H1 (cell line): Measurements from ENCODE around the gene SLC9C1. TPM values are rescaled to one million over a fixed set of nuclear protein-coding genes. Genes with fewer than 3 reads are reported as not detected.

Experiments
- CTCF ChIA-PET: fragments of 300-600 bp; sonication (Branson Sonifier 250); formaldehyde crosslinking; loops from one replicate; lab custom pipeline; 2021; ENCODE audit not compliant: partially characterized antibody; lab: Charles Lee
- POLR2A ChIA-PET: fragments of 300-600 bp; sonication (Branson Sonifier 250); formaldehyde crosslinking; loops from one replicate; lab custom pipeline; 2021; ENCODE audit warnings: inconsistent platforms; ENCODE audit not compliant: partially characterized antibody; lab: Charles Lee
- DNase-seq, 2 experiments: peaks; one replicate each; pipeline versions ENCODE4 v3.0.0 to v3.0.0-alpha.2; 2010 to 2022; ENCODE audit warnings: low spot score in 2 of 2, low read depth in 1 of 2, mixed read lengths in 1 of 2
- FAIRE-seq: peaks from 2 replicates; lab custom pipeline; 2011; peaks lifted over from hg19 to GRCh38; lab: Jason Lieb, UNC
- H2AFZ ChIP-seq: 2 replicates; pipeline ENCODE4 v1.8.1; 2012; ENCODE audit warnings: low read length, inconsistent platforms
- H2AK5ac ChIP-seq: 2 replicates; pipeline ENCODE4 v1.6.1; 2013; ENCODE audit warnings: low read depth, low read length
- H2BK120ac ChIP-seq: replicated peaks from 2 replicates; pipeline ENCODE3; 2013; ENCODE audit warnings: low read depth, low read length, inconsistent platforms
- H2BK12ac ChIP-seq: 2 replicates; pipeline ENCODE4 v1.6.1; 2013; ENCODE audit warnings: low read depth, low read length
- H2BK15ac ChIP-seq: 2 replicates; pipeline ENCODE4 v1.6.1; 2013; ENCODE audit warnings: low read length
- H2BK20ac ChIP-seq: 2 replicates; pipeline ENCODE4 v1.6.1; 2013; ENCODE audit warnings: low read length
- H2BK5ac ChIP-seq: 2 replicates; pipeline ENCODE4 v1.6.1; 2013; ENCODE audit warnings: low read depth, low read length
- H3K14ac ChIP-seq: 2 replicates; pipeline ENCODE4 v1.6.1; 2013; ENCODE audit warnings: inconsistent platforms; ENCODE audit not compliant: insufficient read length
- H3K18ac ChIP-seq: 2 replicates; pipeline ENCODE4 v1.6.1; 2013; ENCODE audit warnings: low read length; ENCODE audit errors: extremely low read depth
- H3K23ac ChIP-seq: 2 replicates; pipeline ENCODE4 v1.6.1; 2013; ENCODE audit warnings: inconsistent platforms; ENCODE audit not compliant: insufficient read length
- H3K23me2 ChIP-seq: 2 replicates; pipeline ENCODE4 v1.6.1; 2013; ENCODE audit warnings: low read depth, low read length
- H3K27ac ChIP-seq: 2 replicates; pipeline ENCODE4 v1.6.1; 2011; ENCODE audit warnings: low read depth, low read length, inconsistent platforms
- H3K27me3 ChIP-seq, 4 experiments: replicated peaks in 1 of 4; 1 replicate in 1 of 4; 2 replicates in 3 of 4; pipeline versions ENCODE4 v1.6.1 to v1.8.1; 2011 to 2013; ENCODE audit warnings: low read length in 3 of 4, mild to moderate bottlenecking in 3 of 4, inconsistent platforms in 2 of 4, mixed read lengths in 2 of 4, moderate library complexity in 1 of 4; ENCODE audit not compliant: control insufficient read depth in 3 of 4, insufficient read depth in 3 of 4; ENCODE audit errors: extremely low read depth in 1 of 4
- H3K36me3 ChIP-seq, 4 experiments: 2 replicates each; pipeline versions ENCODE4 v1.6.1 to v1.8.1; 2011 to 2013; ENCODE audit warnings: mild to moderate bottlenecking in 4 of 4, low read length in 3 of 4, moderate library complexity in 2 of 4, control low read depth in 1 of 4, inconsistent platforms in 1 of 4; ENCODE audit not compliant: insufficient read depth in 4 of 4, control insufficient read depth in 2 of 4
- H3K4ac ChIP-seq: replicated peaks from 2 replicates; pipeline ENCODE3; 2013; ENCODE audit warnings: low read length, low read depth, mixed read lengths, inconsistent platforms; ENCODE audit not compliant: insufficient read length
- H3K4me1 ChIP-seq, 4 experiments: replicated peaks in 1 of 4; 1 replicate in 1 of 4; 2 replicates in 3 of 4; pipeline versions ENCODE4 v1.6.1 to v1.8.1; 2011 to 2013; ENCODE audit warnings: low read length in 3 of 4, inconsistent platforms in 2 of 4, mixed read lengths in 1 of 4; ENCODE audit not compliant: insufficient read depth in 4 of 4, control insufficient read depth in 3 of 4
- H3K4me2 ChIP-seq, 2 experiments: 2 replicates each; pipeline versions ENCODE4 v1.6.1 to v1.8.1; 2011 to 2013; ENCODE audit warnings: low read depth in 2 of 2, low read length in 2 of 2, control low read depth in 1 of 2, inconsistent platforms in 1 of 2, mild to moderate bottlenecking in 1 of 2; ENCODE audit not compliant: insufficient read depth in 1 of 2
- H3K4me3 ChIP-seq, 4 experiments: fragments of 200-600, 300-600 bp in 1 of 4; sonication (generic), shearing (Covaris generic), sonication (Bioruptor Twin) in 1 of 4; 2 replicates each; pipeline versions ENCODE4 v1.5.1 to v1.8.1; 2011 to 2016; ENCODE audit warnings: low read length in 4 of 4, low read depth in 3 of 4, control low read depth in 2 of 4, inconsistent platforms in 2 of 4, mild to moderate bottlenecking in 2 of 4, mixed read lengths in 1 of 4, moderate library complexity in 1 of 4; ENCODE audit not compliant: insufficient read depth in 2 of 4; ENCODE audit errors: extremely low read depth in 1 of 4
- H3K56ac ChIP-seq: replicated peaks from 2 replicates; pipeline ENCODE3; 2013; ENCODE audit warnings: low read depth, mild to moderate bottlenecking, mixed read lengths, low read length, inconsistent platforms; ENCODE audit not compliant: insufficient read length
- H3K79me1 ChIP-seq: 2 replicates; pipeline ENCODE4 v1.6.1; 2013; ENCODE audit warnings: low read depth, low read length, control low read depth
- H3K79me2 ChIP-seq, 2 experiments: 2 replicates each; pipeline versions ENCODE4 v1.6.1 to v1.8.1; 2012 to 2013; ENCODE audit warnings: low read length in 2 of 2, mild to moderate bottlenecking in 2 of 2, inconsistent platforms in 1 of 2; ENCODE audit not compliant: insufficient read depth in 2 of 2, control insufficient read depth in 1 of 2
- H3K9ac ChIP-seq, 4 experiments: replicated peaks in 1 of 4; 1 replicate in 1 of 4; 2 replicates in 3 of 4; pipeline versions ENCODE4 v1.6.1 to v1.8.1; 2011 to 2013; ENCODE audit warnings: low read depth in 3 of 4, low read length in 3 of 4, control low read depth in 2 of 4, mild to moderate bottlenecking in 2 of 4, moderate library complexity in 2 of 4, inconsistent platforms in 1 of 4; ENCODE audit errors: extremely low read depth in 1 of 4
- H3K9me3 ChIP-seq, 2 experiments: 2 replicates each; pipeline versions ENCODE4 v1.6.1 to v1.8.1; 2012 to 2013; ENCODE audit warnings: mild to moderate bottlenecking in 2 of 2, moderate library complexity in 2 of 2, control low read depth in 1 of 2, inconsistent platforms in 1 of 2, low read depth in 1 of 2, low read length in 1 of 2, mixed read lengths in 1 of 2; ENCODE audit not compliant: insufficient read depth in 2 of 2
- H4K20me1 ChIP-seq, 2 experiments: replicated peaks in 1 of 2; 2 replicates each; pipeline versions ENCODE3 to v1.8.1; 2011 to 2013; ENCODE audit warnings: inconsistent platforms in 2 of 2, low read length in 2 of 2, mild to moderate bottlenecking in 1 of 2; ENCODE audit not compliant: insufficient read depth in 2 of 2, control insufficient read depth in 1 of 2
- H4K5ac ChIP-seq: 2 replicates; pipeline ENCODE4 v1.6.1; 2013; ENCODE audit warnings: low read length, low read depth, mixed read lengths, inconsistent platforms; ENCODE audit not compliant: insufficient read length
- H4K8ac ChIP-seq: 2 replicates; pipeline ENCODE4 v1.8.0; 2013; ENCODE audit warnings: mild to moderate bottlenecking, moderate library complexity, low read length, inconsistent platforms; ENCODE audit not compliant: insufficient read depth; ENCODE audit errors: extremely low read depth
- H4K91ac ChIP-seq: replicated peaks from 2 replicates; pipeline ENCODE3; 2013; ENCODE audit warnings: low read length, mixed read lengths, inconsistent platforms; ENCODE audit not compliant: insufficient read length
- BACH1 ChIP-seq: IDR thresholded peaks from 2 replicates; pipeline ENCODE4 v1.6.1; 2012; ENCODE audit warnings: low read length, improper control_type of control experiment
- GABPA ChIP-seq: IDR thresholded peaks from 2 replicates; pipeline ENCODE4 v1.6.1; 2011; ENCODE audit warnings: mild to moderate bottlenecking, low read length, moderate library complexity, borderline replicate concordance; ENCODE audit not compliant: insufficient read depth
- POLR2AphosphoS5 ChIP-seq: IDR thresholded peaks from 2 replicates; pipeline ENCODE4 v1.6.1; 2011; ENCODE audit warnings: low read depth, low read length
- SIRT6 ChIP-seq: IDR thresholded peaks from one replicate; pipeline ENCODE4 v1.7.1; 2012; ENCODE audit warnings: low read length, inconsistent platforms
- SIX5 ChIP-seq: IDR thresholded peaks from 2 replicates; pipeline ENCODE4 v1.6.1; 2011; ENCODE audit warnings: mild to moderate bottlenecking, low read depth, low read length
- TAF1 ChIP-seq: IDR thresholded peaks from 2 replicates; pipeline ENCODE4 v1.6.1; 2011; ENCODE audit warnings: mild to moderate bottlenecking, low read depth, low read length
- TBP ChIP-seq: IDR thresholded peaks from 2 replicates; pipeline ENCODE4 v1.6.1; 2011; ENCODE audit warnings: low read depth, low read length, improper control_type of control experiment
- WGBS, 2 experiments: shearing (Covaris generic) in 1 of 2; methylation state at CpG; one replicate each; pipeline versions ENCODE4 v1.1.6 to v1.1.7; 2013 to 2015; ENCODE audit warnings: low lambda C conversion rate in 2 of 2, mixed read lengths in 2 of 2, inconsistent platforms in 1 of 2, low coverage in 1 of 2, missing lambda C conversion rate in 1 of 2; ENCODE audit not compliant: insufficient replicate concordance in 2 of 2, insufficient coverage in 1 of 2, insufficient read length in 1 of 2; ENCODE audit errors: extremely low coverage in 1 of 2, missing lambda C conversion rate in 1 of 2; 5-methylcytosine and 5-hydroxymethylcytosine counted together
- polyA plus RNA-seq, 7 experiments: library from polyadenylated mRNA; depleted of rRNA in 3 of 7; stranded (reverse) in 5 of 7; unstranded in 2 of 7; fragments of >200 nt in 5 of 7; fragments of 200-250 nt in 2 of 7; gene quantifications; 1 replicate in 5 of 7; 2 replicates in 1 of 7; 4 replicates in 1 of 7; pipeline versions ENCODE4 v1.2.1 to v1.2.3, GENCODE V29; 2011 to 2013; ENCODE audit warnings: missing spikeins in 2 of 7, mixed read lengths in 2 of 7
- total RNA-seq: library from RNA; stranded (reverse); fragmentation: NEBNext Ultra II Directional; extraction: Animal tissue kit (Norgen Biotek cat#: 25700); gene quantifications from 2 replicates; pipeline ENCODE4 v1.2.1, GENCODE V29; 2021

Gene SLC9C1
- total and polyA plus RNA-seq, 2 of the 8 experiments (the other 6 are each of a cell fraction or from before 2014, with no cell fraction given) = 0.15 to 0.24 TPM

DNA sequence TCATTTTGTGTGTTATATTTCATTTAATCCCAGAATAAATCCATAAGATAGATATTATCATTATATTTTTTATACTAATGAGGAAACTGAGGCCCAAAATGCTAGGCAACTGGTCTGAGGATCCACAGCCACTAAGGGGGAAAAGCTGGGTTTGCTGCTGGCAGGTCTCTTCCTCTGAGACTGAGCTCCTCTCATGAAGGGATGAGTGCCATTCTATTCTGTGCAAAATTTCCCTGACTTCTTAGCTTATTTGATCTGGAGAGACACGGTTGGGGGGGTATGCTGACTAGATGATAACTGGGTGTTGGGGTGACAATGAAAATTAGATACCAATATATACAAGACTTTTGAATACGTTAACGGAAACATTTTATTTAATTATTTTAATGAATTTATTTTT, 162.9 kb downstream of the SLC9C1 start:
- CTCF ChIA-PET = interaction anchor here (1.3 to 1.5 kb wide), 2 partner anchors 20 to 27 kb away, joined by 4 read pairs; no protein-coding TSS in a partner anchor

More for the DNA sequence above, 162.9 kb downstream of the SLC9C1 start:
- Histone ChIP-seq H3K9me3 (no peaks in the 10 kb centered on the region), H2AK5ac (no peak overlapping the region), H3K4me1 (peaks cover 0 to 11% (median 3%) of the 10 kb centered on the region in 4 experiments; a peak in 3 of 7 replicates), H4K20me1 (no peaks in the 10 kb centered on the region), H3K27me3 (no peaks in the 10 kb centered on the region), H2BK20ac (no peak overlapping the region), H2BK120ac (no peak overlapping the region)
- TF ChIP-seq GABPA (no peak), POLR2AphosphoS5 (no peak), BACH1 (no peak), TAF1 (no peak), SIX5 (no peak), TBP (no peak), SIRT6 (no peak)
- TF ChIP-seq, all 59 proteins: peak for 0
- Histone ChIP-seq H3K4me2 (no peak overlapping the region), H3K14ac (no peak overlapping the region), H3K4ac (no peak overlapping the region), H2BK5ac (no peak overlapping the region), H3K36me3 (no peaks in the 10 kb centered on the region; a peak in 2 of 8 replicates), H4K8ac (no peak overlapping the region), H3K23ac (no peak overlapping the region), H3K79me2 (no peaks in the 10 kb centered on the region), H3K4me3 (no peak overlapping the region), H3K56ac (no peak overlapping the region), H3K9ac (no peak overlapping the region), H3K27ac (no peak overlapping the region), H4K91ac (no peak overlapping the region), H2BK12ac (no peak overlapping the region), H4K5ac (no peak overlapping the region), H3K18ac (no peak overlapping the region), H2BK15ac (no peak overlapping the region), H3K23me2 (no peaks in the 10 kb centered on the region), H2AFZ (no peak overlapping the region), H3K79me1 (no peaks in the 10 kb centered on the region)
- DNase-seq = no peak
- whole genome bisulfite sequencing, 2 experiments = 88% methylated on average over 3 of the region's 3 CpGs; no CpG with 5 or more reads in 1 of the 2 experiments
- POLR2A ChIA-PET = interaction anchor here (1.0 kb wide), 1 partner anchor 178 kb away, joined by 3 read pairs; no protein-coding TSS in a partner anchor
- FAIRE-seq = no peak
